Muscle of arm (tissue), 14 donors: ENCODE results near the gene IMPG1. TPM values are rescaled to one million over a fixed set of nuclear protein-coding genes. Genes with fewer than 3 reads are reported as not detected.

Experiments used
- DNase-seq: peaks from one replicate; pipeline ENCODE4 v3.0.0-alpha.2; 2013
- long read RNA-seq, 11 donors: transcript quantifications; one replicate each; lab custom pipeline, GENCODE V29; 2026
- polyA plus RNA-seq, 12 donors: library from polyadenylated mRNA; unstranded; fragments of 120-200 nt; gene quantifications; one replicate each; pipeline ENCODE4 v1.2.1, GENCODE V29; 2013; ENCODE audit not compliant: insufficient read length in 12 of 12

IMPG1 gene
- 1 to 10 TPM in 2 of 12 donors, under 1 TPM in 8, not detected in 2; 0.35 to 1.3 (median 0.57) TPM for polyA plus RNA-seq
- long read RNA-seq, donor 1: 0 reads
- long read RNA-seq, donor 2: 0 reads
- long read RNA-seq, donor 3: 0 reads
- long read RNA-seq, donor 4: 0 reads
- long read RNA-seq, donor 5: 0 reads
- long read RNA-seq, donor 6: 0 reads
- long read RNA-seq, donor 7: 0 reads
- long read RNA-seq, donor 8: 0 reads
- long read RNA-seq, donor 9: 0 reads
- long read RNA-seq, donor 10: 0 reads
- long read RNA-seq, donor 11: 0 reads

GRCh38 chr6:76072562-76072961 lies at the start of gene IMPG1:
TSS of gene IMPG1 (minus strand) at chr6:76072662. CDS start at chr6:76072488, 174 bp downstream.
- DNase-seq: no peak

GRCh38 chr6:76120302-76120701 lies 47.8 kb upstream of the IMPG1 start:
- DNase-seq: no peak

- DNase-seq: no peak
Measured at GRCh38 chr6:76073281-76073680, 819 bp upstream of the IMPG1 start.

GRCh38 chr6:76057469-76057868 lies 15.0 kb downstream of the IMPG1 start:
- no peak for DNase-seq

GRCh38 chr6:76052314-76052713 lies 20.1 kb downstream of the IMPG1 start:
- no peak for DNase-seq

- no peak for DNase-seq
Measured at GRCh38 chr6:76043690-76044089, 28.8 kb downstream of the IMPG1 start.

GRCh38 chr6:76035713-76036112 lies 36.7 kb downstream of the IMPG1 start:
- DNase-seq: no peak

- DNase-seq: no peak
Measured at GRCh38 chr6:76026101-76026500, 46.4 kb downstream of the IMPG1 start.

- no peak for DNase-seq
Measured at GRCh38 chr6:76014626-76015530, 57.6 kb downstream of the IMPG1 start.

- no peak for DNase-seq
Measured at GRCh38 chr6:76004202-76004601, 68.3 kb downstream of the IMPG1 start.

GRCh38 chr6:76003686-76004085 lies 68.8 kb downstream of the IMPG1 start:
- DNase-seq: no peak

GRCh38 chr6:76003113-76003512 lies 69.3 kb downstream of the IMPG1 start:
- DNase-seq: no peak

GRCh38 chr6:76000629-76001028 lies 71.8 kb downstream of the IMPG1 start:
- DNase-seq: no peak

- no peak for DNase-seq
Measured at GRCh38 chr6:75997696-75998095, 74.8 kb downstream of the IMPG1 start.

GRCh38 chr6:75993236-75994162 lies 79.0 kb downstream of the IMPG1 start:
- DNase-seq: no peak

- DNase-seq: no peak
Measured at GRCh38 chr6:75991941-75992340, 80.5 kb downstream of the IMPG1 start.

GRCh38 chr6:75986935-75987334 lies 85.5 kb downstream of the IMPG1 start:
- DNase-seq: no peak

- DNase-seq: no peak
Measured at GRCh38 chr6:75975904-75976303, 96.6 kb downstream of the IMPG1 start.

- no peak for DNase-seq
Measured at GRCh38 chr6:75970093-75970492, 102.4 kb downstream of the IMPG1 start.

GRCh38 chr6:75968143-75968542 lies 104.3 kb downstream of the IMPG1 start:
- DNase-seq: no peak

- no peak for DNase-seq
Measured at GRCh38 chr6:75963569-75963968, 108.9 kb downstream of the IMPG1 start.

GRCh38 chr6:75952128-75952527 lies 120.3 kb downstream of the IMPG1 start:
- no peak for DNase-seq
